HepG2 (cell line): ENCODE measurements around the gene TCEA3. TPM values are rescaled to one million over a fixed set of nuclear protein-coding genes. Genes with fewer than 3 reads are reported as not detected.

ENCODE experiments used
- ATAC-seq: fragments of 200-7000 bp; cut with Tn5 transposase; 3 replicates; pipeline ENCODE4 v1.9.1; 2020; ENCODE audit warnings: mild to moderate bottlenecking, moderate library complexity
- BruUV-seq: library from RNA; stranded (reverse); fragments of 400-500 nt; replicated peaks from 2 replicates; lab custom pipeline; 2021; lab: Mats Ljungman, UMichigan
- CTCF ChIA-PET: fragments of 300-600 bp; formaldehyde crosslinking; extraction: SDS; loops from one replicate; lab custom pipeline; 2021; ENCODE audit warnings: low total read pairs, inconsistent platforms, low intra/inter-chr PET ratio; lab: Yijun Ruan, JAX
- POLR2A ChIA-PET: fragments of 350-600 bp; sonication (Branson Sonifier 250); formaldehyde crosslinking; loops from one replicate; lab custom pipeline; 2020; ENCODE audit warnings: antibody characterized with exemption, inconsistent platforms; lab: Yijun Ruan, JAX
- DNase-seq: peaks from one replicate; pipeline ENCODE4 v3.0.0-alpha.2; 2015; ENCODE audit warnings: low spot score
- FAIRE-seq: peaks from 3 replicates; lab custom pipeline; 2011; peaks lifted over from hg19 to GRCh38; lab: Jason Lieb, UNC
- H2AFZ ChIP-seq: one replicate; pipeline ENCODE4 v1.6.1; 2011; ENCODE audit warnings: low read length, inconsistent platforms
- H3K27ac ChIP-seq: fragments of 300-600 bp; 3 replicates; pipeline ENCODE4 v1.8.0; 2011; ENCODE audit warnings: mixed run types, mild to moderate bottlenecking, mixed read lengths, low read length, inconsistent platforms; ENCODE audit not compliant: insufficient read depth; ENCODE audit errors: extremely low read length
- H3K27me3 ChIP-seq, 2 experiments: fragments of 200-600 bp in 1 of 2; 2 replicates in 1 of 2; 3 replicates in 1 of 2; pipeline versions ENCODE4 v1.6.0 to v1.8.0; 2011; ENCODE audit warnings: low read length in 2 of 2, mild to moderate bottlenecking in 2 of 2, moderate library complexity in 2 of 2, inconsistent platforms in 1 of 2; ENCODE audit not compliant: insufficient read depth in 2 of 2, control insufficient read depth in 1 of 2
- H3K36me3 ChIP-seq, 2 experiments: fragments of 200-600 bp in 1 of 2; replicated peaks in 1 of 2; 2 replicates in 1 of 2; 3 replicates in 1 of 2; pipeline versions ENCODE4 v1.5.1 to v1.8.0; 2011; ENCODE audit warnings: low read length in 2 of 2, inconsistent platforms in 1 of 2; ENCODE audit not compliant: insufficient read depth in 2 of 2, control insufficient read depth in 1 of 2
- H3K4me1 ChIP-seq: 2 replicates; pipeline ENCODE4 v1.5.1; 2012; ENCODE audit warnings: low read length, inconsistent platforms; ENCODE audit not compliant: insufficient read depth
- H3K4me2 ChIP-seq: 2 replicates; pipeline ENCODE4 v1.6.0; 2011; ENCODE audit warnings: low read depth, low read length, inconsistent platforms
- H3K4me3 ChIP-seq, 3 experiments: fragments of 200-600 bp in 1 of 3; sonication (generic), shearing (Covaris generic) in 1 of 3; replicated peaks in 1 of 3; 2 replicates each; pipeline ENCODE4 v1.5.1; 2011 to 2016; ENCODE audit warnings: low read length in 3 of 3, inconsistent platforms in 2 of 3, low read depth in 2 of 3, mild to moderate bottlenecking in 2 of 3, control low read depth in 1 of 3, mixed read lengths in 1 of 3; ENCODE audit not compliant: insufficient read depth in 1 of 3
- H3K79me2 ChIP-seq: one replicate; pipeline ENCODE4 v1.6.1; 2011; ENCODE audit warnings: low read length, inconsistent platforms; ENCODE audit not compliant: insufficient read depth
- H3K9ac ChIP-seq: 2 replicates; pipeline ENCODE4 v1.6.0; 2011; ENCODE audit warnings: mild to moderate bottlenecking, low read depth, low read length, inconsistent platforms; ENCODE audit not compliant: insufficient read depth
- H3K9me3 ChIP-seq: 2 replicates; pipeline ENCODE4 v1.5.1; 2012; ENCODE audit warnings: mild to moderate bottlenecking, low read length
- H4K20me1 ChIP-seq: 2 replicates; pipeline ENCODE4 v1.6.0; 2011; ENCODE audit warnings: inconsistent platforms, mild to moderate bottlenecking, low read length, moderate library complexity; ENCODE audit not compliant: insufficient read depth
- CAMTA2 ChIP-seq: sonication (generic); formaldehyde crosslinking; IDR thresholded peaks from 2 replicates; pipeline ENCODE4 v1.4.0; 2020; ENCODE audit warnings: mild to moderate bottlenecking, missing genetic modification reagents, borderline replicate concordance
- CHD4 ChIP-seq: fragments of 200-600 bp; sonication (generic); IDR thresholded peaks from 2 replicates; pipeline ENCODE4 v1.7.0; 2017; ENCODE audit warnings: mild to moderate bottlenecking, low read length, borderline replicate concordance
- E2F1 ChIP-seq: sonication (generic); formaldehyde crosslinking; IDR thresholded peaks from 2 replicates; pipeline ENCODE4 v1.5.0; 2020; ENCODE audit warnings: missing genetic modification reagents
- EEA1 ChIP-seq: sonication (generic); formaldehyde crosslinking; IDR thresholded peaks from 2 replicates; pipeline ENCODE4 v1.5.1; 2020; ENCODE audit warnings: mild to moderate bottlenecking, missing genetic modification reagents, borderline replicate concordance
- GATAD2A ChIP-seq: IDR thresholded peaks from 2 replicates; pipeline ENCODE4 v1.6.1; 2016
- RARG ChIP-seq: sonication (generic); formaldehyde crosslinking; IDR thresholded peaks from 2 replicates; pipeline ENCODE4 v1.4.0; 2020; ENCODE audit warnings: low read depth, mild to moderate bottlenecking, missing genetic modification reagents
- RBAK ChIP-seq: sonication (generic); formaldehyde crosslinking; IDR thresholded peaks from 2 replicates; pipeline ENCODE4 v1.5.1; 2020; ENCODE audit warnings: mild to moderate bottlenecking, missing genetic modification reagents
- REPIN1 ChIP-seq: sonication (generic); formaldehyde crosslinking; IDR thresholded peaks from 2 replicates; pipeline ENCODE4 v1.8.0; 2022; ENCODE audit warnings: missing genetic modification reagents, low read depth, mild to moderate bottlenecking, borderline replicate concordance
- RNF219 ChIP-seq: sonication (generic); formaldehyde crosslinking; IDR thresholded peaks from 2 replicates; pipeline ENCODE4 v1.5.0; 2020; ENCODE audit warnings: mild to moderate bottlenecking, missing genetic modification reagents
- TEF ChIP-seq: sonication (generic); formaldehyde crosslinking; IDR thresholded peaks from 2 replicates; pipeline ENCODE4 v1.5.0; 2020; ENCODE audit warnings: missing genetic modification reagents
- TRIM22 ChIP-seq: fragments of 450-650 bp; IDR thresholded peaks from 2 replicates; pipeline ENCODE4 v1.6.1; 2017
- YY1 ChIP-seq: IDR thresholded peaks from 2 replicates; pipeline ENCODE4 v1.6.1; 2011; ENCODE audit warnings: low read length, low read depth, moderate library complexity, mild to moderate bottlenecking; ENCODE audit not compliant: insufficient read depth, insufficient replicate concordance
- ZNF292 ChIP-seq: sonication (generic); formaldehyde crosslinking; IDR thresholded peaks from 2 replicates; pipeline ENCODE4 v1.8.1; 2022; ENCODE audit warnings: mild to moderate bottlenecking, low read depth, missing genetic modification reagents, borderline replicate concordance
- ZNF816 ChIP-seq: sonication (generic); formaldehyde crosslinking; IDR thresholded peaks from 2 replicates; pipeline ENCODE4 v1.8.0; 2022; ENCODE audit warnings: missing genetic modification reagents, mild to moderate bottlenecking, borderline replicate concordance
- WGBS: methylation state at CpG from one replicate; pipeline ENCODE4 v1.1.6; 2017; ENCODE audit warnings: low lambda C conversion rate; 5-methylcytosine and 5-hydroxymethylcytosine counted together
- in situ Hi-C: cut with HindIII; loops from 2 replicates; pipeline ENCODE4 v1.10.0; 2017; ENCODE audit warnings: low pct_unique_long_range_greater_than_20kb; ENCODE audit not compliant: extremely low pct_ligation_motif_present
- intact Hi-C: fragments of 100-400 bp; cut with micrococcal nuclease; formaldehyde crosslinking; loops from one replicate; pipeline ENCODE4 v1.10.0; 2022; ENCODE audit not compliant: unreplicated experiment
- polyA plus RNA-seq, 8 experiments: library from polyadenylated mRNA; depleted of rRNA in 3 of 8; stranded (reverse) in 7 of 8; unstranded in 1 of 8; fragments of >200 nt; fragmentation: Illumina TruSeq in 4 of 8; extraction: Trizol in 4 of 8; gene quantifications; 2 replicates each; pipeline versions ENCODE4 v1.2.1 to v1.2.3, GENCODE V29; 2011 to 2016; ENCODE audit warnings: low read depth in 4 of 8, missing spikeins in 1 of 8, mixed read lengths in 1 of 8; ENCODE audit not compliant: insufficient read depth in 1 of 8
- total RNA-seq, 5 experiments: library from RNA; depleted of rRNA; stranded (reverse); fragments of >200 nt; fragmentation: Illumina TruSeq; extraction: Trizol; gene quantifications; 2 replicates each; pipeline ENCODE4 v1.2.3, GENCODE V29; 2016; ENCODE audit warnings: low read depth in 1 of 5
- TF ChIP-seq, protein P1 (sequence below): IDR thresholded peaks from 2 replicates; pipeline ENCODE4 v1.6.1; 2018; ENCODE audit warnings: missing genetic modification reagents, mild to moderate bottlenecking, missing compliant biosample characterization
- TF ChIP-seq, protein P2 (sequence below): sonication (generic); formaldehyde crosslinking; IDR thresholded peaks from 2 replicates; pipeline ENCODE4 v1.8.0; 2022; ENCODE audit warnings: mild to moderate bottlenecking, missing genetic modification reagents; ENCODE audit not compliant: insufficient replicate concordance

TCEA3 gene
- total and polyA plus RNA-seq, 2 of the 13 experiments (the other 11 are each of a cell fraction or from before 2014, with no cell fraction given), result 55.5 to 84.6 TPM

DNA sequence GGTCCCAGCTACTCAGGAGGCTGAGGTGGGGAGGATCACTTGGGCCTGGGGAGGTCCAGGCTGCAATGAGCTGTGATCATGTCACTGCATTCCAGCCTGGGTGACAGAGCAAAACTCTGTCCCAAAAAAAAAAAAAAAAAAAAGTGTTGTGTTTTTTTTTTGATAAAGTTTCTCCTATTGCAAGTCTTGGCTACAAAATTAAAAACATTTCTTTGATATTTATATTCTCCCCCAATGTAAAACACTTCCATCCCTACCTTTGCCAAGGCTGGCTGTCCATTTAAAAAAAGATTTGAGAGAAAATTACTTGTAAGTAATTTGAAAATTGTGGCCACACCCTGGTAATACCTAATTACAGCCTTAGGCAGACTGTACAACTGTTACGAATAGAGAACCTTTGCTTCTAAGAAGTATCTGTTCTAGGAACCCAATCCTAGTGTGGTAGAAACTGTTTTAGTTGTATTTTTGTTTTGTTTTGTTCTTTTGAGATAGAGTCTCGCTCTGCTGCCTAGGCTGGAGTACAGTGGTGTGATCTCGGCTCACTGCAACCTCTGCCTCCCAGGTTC lies 66.2 kb downstream of the TCEA3 start:
- CTCF ChIA-PET, result no interaction called here

More for the DNA sequence above, 66.2 kb downstream of the TCEA3 start:
- FAIRE-seq (no peak), DNase-seq (no peak)
- no peaks in the 10 kb centered on the region for H3K27me3 ChIP-seq
- no peak overlapping the region for H3K4me2 ChIP-seq
- WGBS, result 97% methylated on average over 3 of the region's 3 CpGs
- POLR2A ChIA-PET, result interaction anchor here (1.5 to 3.8 kb wide), 2 partner anchors 10 to 14 kb away, joined by 4 to 10 read pairs; partner anchors contain the start of gene HNRNPR
- H3K4me1 ChIP-seq, result peaks cover 10% of the 10 kb centered on the region
- H2AFZ ChIP-seq, result no peak overlapping the region
- no peaks in the 10 kb centered on the region for H3K9me3 ChIP-seq
- intact Hi-C loops, result no loop called here
- H3K9ac ChIP-seq, result no peak overlapping the region
- no peak overlapping the region for H3K27ac ChIP-seq
- no TSS peak for BruUV-seq
- H4K20me1 ChIP-seq, result no peaks in the 10 kb centered on the region
- H3K4me3 ChIP-seq, result no peak overlapping the region
- no peak for TF ChIP-seq EEA1 (CRISPR knock-in tag)
- TF ChIP-seq CAMTA2 (CRISPR knock-in tag), result no peak
- TF ChIP-seq E2F1 (CRISPR knock-in tag), result no peak
- TF ChIP-seq RNF219 (CRISPR knock-in tag), result no peak
- no peak for TF ChIP-seq YY1
- no peak for TF ChIP-seq GATAD2A
- no peak for TF ChIP-seq ZNF292
- no peak for TF ChIP-seq RBAK (CRISPR knock-in tag)
- TF ChIP-seq REPIN1 (CRISPR knock-in tag), result no peak
- no peak for TF ChIP-seq TRIM22
- no peak for TF ChIP-seq CHD4
- TF ChIP-seq ZNF816, result no peak
- TF ChIP-seq RARG, result no peak
- TF ChIP-seq, protein P1, sequence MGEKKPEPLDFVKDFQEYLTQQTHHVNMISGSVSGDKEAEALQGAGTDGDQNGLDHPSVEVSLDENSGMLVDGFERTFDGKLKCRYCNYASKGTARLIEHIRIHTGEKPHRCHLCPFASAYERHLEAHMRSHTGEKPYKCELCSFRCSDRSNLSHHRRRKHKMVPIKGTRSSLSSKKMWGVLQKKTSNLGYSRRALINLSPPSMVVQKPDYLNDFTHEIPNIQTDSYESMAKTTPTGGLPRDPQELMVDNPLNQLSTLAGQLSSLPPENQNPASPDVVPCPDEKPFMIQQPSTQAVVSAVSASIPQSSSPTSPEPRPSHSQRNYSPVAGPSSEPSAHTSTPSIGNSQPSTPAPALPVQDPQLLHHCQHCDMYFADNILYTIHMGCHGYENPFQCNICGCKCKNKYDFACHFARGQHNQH, result no peak
- TF ChIP-seq TEF (CRISPR knock-in tag), result no peak
- TF ChIP-seq, protein P2, sequence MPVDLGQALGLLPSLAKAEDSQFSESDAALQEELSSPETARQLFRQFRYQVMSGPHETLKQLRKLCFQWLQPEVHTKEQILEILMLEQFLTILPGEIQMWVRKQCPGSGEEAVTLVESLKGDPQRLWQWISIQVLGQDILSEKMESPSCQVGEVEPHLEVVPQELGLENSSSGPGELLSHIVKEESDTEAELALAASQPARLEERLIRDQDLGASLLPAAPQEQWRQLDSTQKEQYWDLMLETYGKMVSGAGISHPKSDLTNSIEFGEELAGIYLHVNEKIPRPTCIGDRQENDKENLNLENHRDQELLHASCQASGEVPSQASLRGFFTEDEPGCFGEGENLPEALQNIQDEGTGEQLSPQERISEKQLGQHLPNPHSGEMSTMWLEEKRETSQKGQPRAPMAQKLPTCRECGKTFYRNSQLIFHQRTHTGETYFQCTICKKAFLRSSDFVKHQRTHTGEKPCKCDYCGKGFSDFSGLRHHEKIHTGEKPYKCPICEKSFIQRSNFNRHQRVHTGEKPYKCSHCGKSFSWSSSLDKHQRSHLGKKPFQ, result no peak
- TF ChIP-seq, all 625 proteins: peak for 0
- no peak for ATAC-seq
- in situ Hi-C loops, result no loop called here
- no peaks in the 10 kb centered on the region for H3K79me2 ChIP-seq
- peaks cover 20 to 25% of the 10 kb centered on the region in 2 experiments for H3K36me3 ChIP-seq
